NK-92 treated with Interleukin-12 subunit alpha and Interleukin-12 subunit beta, amount 100 ng/mL, for 24 hours (cell line): ENCODE data around the gene SMARCB1.
"Not testable (repeated sequence)": the region's sequence is repeated elsewhere in the genome, so short reads cannot be mapped to it uniquely, and the experiment has no call there.

Experiments used
- DNase-seq: peaks from one replicate; lab custom pipeline; 2025; lab: John Stamatoyannopoulos, UW

Gene SMARCB1

GRCh38 chr22:23846081-23846469 is 59.3 kb downstream of the SMARCB1 start:
- no peak for DNase-seq

- no peak for DNase-seq
Observed at GRCh38 chr22:23847310-23847920, 60.6 kb downstream of the SMARCB1 start.

GRCh38 chr22:23847991-23848864 is 61.5 kb downstream of the SMARCB1 start:
- no peak for DNase-seq

GRCh38 chr22:23849009-23850006 is 62.5 kb downstream of the SMARCB1 start:
- peak; percentile 56 for DNase-seq

GRCh38 chr22:23850136-23850611 is 63.4 kb downstream of the SMARCB1 start:
- no peak for DNase-seq

- no peak for DNase-seq
Observed at GRCh38 chr22:23856721-23857605, 70.2 kb downstream of the SMARCB1 start.

- peak; percentile 91 for DNase-seq
Observed at GRCh38 chr22:23857606-23858483, 71.1 kb downstream of the SMARCB1 start, which contains the start of gene SLC2A11. SLC2A11 (plus strand) TSS chr22:23857875; CDS start chr22:23858000, 125 bp downstream.

GRCh38 chr22:23858484-23858815 is 71.7 kb downstream of the SMARCB1 start:
- no peak for DNase-seq

GRCh38 chr22:23859201-23859600 is 72.4 kb downstream of the SMARCB1 start:
- DNase-seq = no peak

- DNase-seq = not testable (repeated sequence)
Observed at GRCh38 chr22:23860187-23860586, 73.4 kb downstream of the SMARCB1 start.

- peak; percentile 21 for DNase-seq
Observed at GRCh38 chr22:23862103-23862502, 75.3 kb downstream of the SMARCB1 start.

GRCh38 chr22:23864499-23865154 is 77.9 kb downstream of the SMARCB1 start:
- DNase-seq = not testable (repeated sequence)

GRCh38 chr22:23868580-23868979 is 81.8 kb downstream of the SMARCB1 start:
- no peak for DNase-seq

- no peak for DNase-seq
Observed at GRCh38 chr22:23874871-23875270, 88.1 kb downstream of the SMARCB1 start.

GRCh38 chr22:23875801-23876200 is 89.0 kb downstream of the SMARCB1 start:
- DNase-seq = no peak

GRCh38 chr22:23877566-23877965 is 90.8 kb downstream of the SMARCB1 start:
- DNase-seq = no peak

GRCh38 chr22:23878219-23878618 is 91.5 kb downstream of the SMARCB1 start:
- DNase-seq = no peak

GRCh38 chr22:23882370-23882769 is 95.6 kb downstream of the SMARCB1 start:
- DNase-seq = no peak

GRCh38 chr22:23883658-23884057 is 96.9 kb downstream of the SMARCB1 start:
- DNase-seq = no peak
